Astrocyte (in vitro differentiated cells and primary cell): ENCODE results near the gene CTNND2. TPM values are rescaled to one million over a fixed set of nuclear protein-coding genes. Genes with fewer than 3 reads are reported as not detected.

Source experiments
- DNase-seq: peaks from one replicate; pipeline ENCODE4 v3.0.0-alpha.2; 2010; ENCODE audit warnings: low read depth
- FAIRE-seq: peaks from 2 replicates; lab custom pipeline; 2011; peaks lifted over from hg19 to GRCh38; lab: Jason Lieb, UNC
- H2AFZ ChIP-seq: 2 replicates; pipeline ENCODE4 v1.6.0; 2012; ENCODE audit warnings: low read depth, low read length, inconsistent platforms
- H3K27ac ChIP-seq: 2 replicates; pipeline ENCODE4 v1.5.1; 2011; ENCODE audit warnings: low read depth, low read length, inconsistent platforms
- H3K27me3 ChIP-seq: 2 replicates; pipeline ENCODE4 v1.6.0; 2011; ENCODE audit warnings: low read length, inconsistent platforms; ENCODE audit not compliant: insufficient read depth
- H3K36me3 ChIP-seq: 2 replicates; pipeline ENCODE4 v1.5.1; 2011; ENCODE audit warnings: low read length, inconsistent platforms; ENCODE audit not compliant: insufficient read depth
- H3K4me1 ChIP-seq: 2 replicates; pipeline ENCODE4 v1.5.1; 2011; ENCODE audit warnings: low read length, inconsistent platforms; ENCODE audit not compliant: insufficient read depth
- H3K4me2 ChIP-seq: 2 replicates; pipeline ENCODE4 v1.6.0; 2012; ENCODE audit warnings: low read length, inconsistent platforms
- H3K4me3 ChIP-seq: 2 replicates; pipeline ENCODE4 v1.5.1; 2011; ENCODE audit warnings: low read depth, mild to moderate bottlenecking, low read length, inconsistent platforms; ENCODE audit not compliant: insufficient read depth
- H3K79me2 ChIP-seq: 2 replicates; pipeline ENCODE4 v1.6.0; 2012; ENCODE audit warnings: mild to moderate bottlenecking, low read length, inconsistent platforms; ENCODE audit not compliant: insufficient read depth
- H3K9ac ChIP-seq: 2 replicates; pipeline ENCODE4 v1.6.0; 2012; ENCODE audit warnings: mild to moderate bottlenecking, low read length, inconsistent platforms
- H3K9me3 ChIP-seq: 2 replicates; pipeline ENCODE4 v1.5.1; 2012; ENCODE audit warnings: low read depth, mild to moderate bottlenecking, low read length, inconsistent platforms; ENCODE audit not compliant: insufficient read depth
- H4K20me1 ChIP-seq: 2 replicates; pipeline ENCODE4 v1.6.0; 2012; ENCODE audit warnings: low read length, inconsistent platforms; ENCODE audit not compliant: insufficient read depth
- H3K27ac Mint-ChIP-seq: one replicate; pipeline ENCODE4 v1.8.0; 2021; ENCODE audit warnings: mild to moderate bottlenecking, mixed read lengths; ENCODE audit not compliant: unreplicated experiment
- H3K27me3 Mint-ChIP-seq: one replicate; pipeline ENCODE4 v1.8.0; 2021; ENCODE audit warnings: low read depth, mixed read lengths; ENCODE audit not compliant: unreplicated experiment
- H3K36me3 Mint-ChIP-seq: one replicate; pipeline ENCODE4 v1.8.0; 2021; ENCODE audit warnings: low read depth, mixed read lengths; ENCODE audit not compliant: unreplicated experiment
- H3K4me1 Mint-ChIP-seq: one replicate; pipeline ENCODE4 v1.8.0; 2021; ENCODE audit warnings: low read depth, mixed read lengths; ENCODE audit not compliant: unreplicated experiment
- H3K4me3 Mint-ChIP-seq: one replicate; pipeline ENCODE4 v1.8.0; 2021; ENCODE audit warnings: mild to moderate bottlenecking, moderate library complexity, mixed read lengths; ENCODE audit not compliant: unreplicated experiment
- H3K9me3 Mint-ChIP-seq: one replicate; pipeline ENCODE4 v1.8.0; 2021; ENCODE audit warnings: mild to moderate bottlenecking, mixed read lengths; ENCODE audit not compliant: unreplicated experiment
- CTCF ChIP-seq: IDR thresholded peaks from 2 replicates; pipeline ENCODE4 v1.5.1; 2011; ENCODE audit warnings: low read depth, mild to moderate bottlenecking, inconsistent platforms, low read length, moderate library complexity; ENCODE audit not compliant: insufficient read depth
- EZH2 ChIP-seq: IDR thresholded peaks from 2 replicates; pipeline ENCODE4 v1.6.1; 2012; ENCODE audit warnings: mild to moderate bottlenecking, low read length, inconsistent platforms; ENCODE audit not compliant: insufficient read depth
- total RNA-seq: library from RNA; stranded (reverse); gene quantifications from 2 replicates; pipeline ENCODE4 v1.2.1, GENCODE V29; 2021

The CTNND2 gene
- total RNA-seq, 1 donor from 2014 or later, result 4.5 TPM

GRCh38 chr5:11757661-11758060 lies 146.6 kb downstream of the CTNND2 start:
- Mint-ChIP-seq H3K4me1 (no peaks in the 10 kb centered on the region), H3K36me3 (no peaks in the 10 kb centered on the region)

GRCh38 chr5:11737010-11737409 lies 167.2 kb downstream of the CTNND2 start:
- no peak for TF ChIP-seq EZH2
- TF ChIP-seq CTCF, result no peak
- Mint-ChIP-seq H3K27me3 (no peaks in the 10 kb centered on the region), H3K27ac (no peak overlapping the region), H3K4me3 (no peak overlapping the region), H3K4me1 (no peaks in the 10 kb centered on the region), H3K9me3 (peaks cover 2% of the 10 kb centered on the region), H3K36me3 (no peaks in the 10 kb centered on the region)
- FAIRE-seq (no peak), DNase-seq (peak; percentile 1)
- Histone ChIP-seq H3K4me1 (no peaks in the 10 kb centered on the region), H3K4me3 (no peak overlapping the region), H3K27me3 (no peaks in the 10 kb centered on the region), H2AFZ (no peak overlapping the region), H3K9ac (no peak overlapping the region), H3K79me2 (no peaks in the 10 kb centered on the region), H3K27ac (no peak overlapping the region), H4K20me1 (no peaks in the 10 kb centered on the region), H3K36me3 (no peaks in the 10 kb centered on the region), H3K9me3 (no peaks in the 10 kb centered on the region), H3K4me2 (no peak overlapping the region)

More at GRCh38 chr5:11757661-11758060, 146.6 kb downstream of the CTNND2 start:
- Histone ChIP-seq H2AFZ (no peak overlapping the region), H3K27me3 (no peaks in the 10 kb centered on the region), H4K20me1 (no peaks in the 10 kb centered on the region), H3K4me2 (no peak overlapping the region), H3K27ac (no peak overlapping the region), H3K9me3 (no peaks in the 10 kb centered on the region), H3K9ac (no peak overlapping the region), H3K36me3 (no peaks in the 10 kb centered on the region), H3K79me2 (no peaks in the 10 kb centered on the region), H3K4me3 (no peak overlapping the region), H3K4me1 (no peaks in the 10 kb centered on the region)
- Mint-ChIP-seq H3K27me3 (no peaks in the 10 kb centered on the region), H3K4me3 (no peak overlapping the region), H3K27ac (no peak overlapping the region), H3K9me3 (no peaks in the 10 kb centered on the region)
- TF ChIP-seq CTCF, result no peak
- TF ChIP-seq EZH2, result no peak
- DNase-seq, result no peak
- FAIRE-seq, result no peak

GRCh38 chr5:11734369-11734768 lies 169.9 kb downstream of the CTNND2 start:
- H3K27me3 ChIP-seq, result no peaks in the 10 kb centered on the region
- no peaks in the 10 kb centered on the region for H3K9me3 ChIP-seq
- no peak overlapping the region for H3K4me2 ChIP-seq
- no peak overlapping the region for H2AFZ ChIP-seq
- H4K20me1 ChIP-seq, result no peaks in the 10 kb centered on the region
- Mint-ChIP-seq H3K9me3 (no peaks in the 10 kb centered on the region), H3K36me3 (no peaks in the 10 kb centered on the region), H3K4me3 (no peak overlapping the region), H3K4me1 (no peaks in the 10 kb centered on the region), H3K27me3 (no peaks in the 10 kb centered on the region), H3K27ac (no peak overlapping the region)
- TF ChIP-seq EZH2 (no peak), CTCF (no peak)
- H3K9ac ChIP-seq, result no peak overlapping the region
- H3K36me3 ChIP-seq, result no peaks in the 10 kb centered on the region
- DNase-seq (no peak), FAIRE-seq (no peak)
- no peaks in the 10 kb centered on the region for H3K79me2 ChIP-seq
- H3K27ac ChIP-seq, result no peak overlapping the region
- no peaks in the 10 kb centered on the region for H3K4me1 ChIP-seq
- no peak overlapping the region for H3K4me3 ChIP-seq
